Stomach (tissue), 9 donors: ENCODE measurements around the gene FAM98B. TPM values are rescaled to one million over a fixed set of nuclear protein-coding genes. Genes with fewer than 3 reads are reported as not detected.

ENCODE experiments used
- DNase-seq, 2 donors: peaks; one replicate each; pipeline versions ENCODE4 v3.0.0 to v3.0.0-alpha.2; 2013 to 2019
- H3K27ac ChIP-seq, 5 donors: fragments of 200-600 bp in 4 of 5; sonication (generic) in 4 of 5; one replicate each; pipeline ENCODE4 v1.5.1; 2013 to 2019; ENCODE audit warnings: mild to moderate bottlenecking in 1 of 5, moderate library complexity in 1 of 5
- H3K27me3 ChIP-seq, 3 donors: fragments of 200-600 bp; sonication (generic); one replicate each; pipeline ENCODE4 v1.5.1; 2017 to 2019; ENCODE audit warnings: mixed run types in 1 of 3
- H3K36me3 ChIP-seq, 4 donors: fragments of 200-600 bp; sonication (generic); 1 replicate in 3 of 4; 2 replicates in 1 of 4; pipeline ENCODE4 v1.5.1; 2016 to 2019
- H3K4me1 ChIP-seq, 4 donors: fragments of 200-600 bp; sonication (generic); one replicate each; pipeline ENCODE4 v1.5.1; 2016 to 2019
- H3K4me3 ChIP-seq, 4 donors: fragments of 200-600 bp; sonication (generic) in 3 of 4; one replicate each; pipeline ENCODE4 v1.5.1; 2016 to 2019; ENCODE audit warnings: mild to moderate bottlenecking in 1 of 4
- H3K9me3 ChIP-seq, 4 donors: fragments of 200-600 bp; sonication (generic); one replicate each; pipeline ENCODE4 v1.5.1; 2016 to 2019
- EP300 ChIP-seq: sonication (generic); formaldehyde crosslinking; IDR thresholded peaks from one replicate; pipeline ENCODE4 v1.6.1; 2017; ENCODE audit warnings: antibody characterized with exemption
- POLR2A ChIP-seq, 4 donors: fragments of 450-650 bp; IDR thresholded peaks; one replicate each; pipeline ENCODE4 v1.6.1; 2016; ENCODE audit warnings: antibody characterized with exemption in 4 of 4, control low read depth in 2 of 4, mild to moderate bottlenecking in 1 of 4, moderate library complexity in 1 of 4
- POLR2AphosphoS5 ChIP-seq, 3 donors: sonication (generic); formaldehyde crosslinking; IDR thresholded peaks; one replicate each; pipeline ENCODE4 v1.6.1; 2016; ENCODE audit warnings: antibody characterized with exemption in 3 of 3
- WGBS, 5 donors: extraction: QIAGEN DNeasy Blood & Tissue Kit in 3 of 5; methylation state at CpG; one replicate each; pipeline versions ENCODE4 v1.1.5 to v1.1.7; 2013 to 2018; 5-methylcytosine and 5-hydroxymethylcytosine counted together
- intact Hi-C: fragments of 100-400 bp; cut with DNase I; formaldehyde crosslinking; loops from one replicate; pipeline ENCODE4 v1.15.1; 2023; ENCODE audit warnings: low total_unique reads
- polyA plus RNA-seq, 3 donors: library from polyadenylated mRNA; stranded (reverse); fragments of 200-250 nt; gene quantifications; one replicate each; pipeline ENCODE4 v1.2.3, GENCODE V29; 2013
- total RNA-seq, 5 donors: library from RNA; depleted of rRNA; stranded (reverse); fragments of >200 nt; gene quantifications; one replicate each; pipeline versions ENCODE4 v1.1.0 to v1.2.3, GENCODE V29; 2014 to 2016
- TF ChIP-seq, protein P1 (sequence below), 7 experiments: fragments of 450-650 bp in 4 of 7; fragments of 200-600 bp in 3 of 7; sonication (generic) in 3 of 7; IDR thresholded peaks; one replicate each; pipeline ENCODE4 v1.5.1; 2016 to 2019; ENCODE audit warnings: antibody characterized with exemption in 7 of 7, control low read depth in 2 of 7, mild to moderate bottlenecking in 1 of 7
- donor health status: healthy with polysubstance abuse.
- donor health status: Bipolar disorder and iron deficiency.
- donor health status: healthy.

The FAM98B gene
- total and polyA plus RNA-seq, 8 donors: 1.7 to 61.3 (median 8.7) TPM

DNA sequence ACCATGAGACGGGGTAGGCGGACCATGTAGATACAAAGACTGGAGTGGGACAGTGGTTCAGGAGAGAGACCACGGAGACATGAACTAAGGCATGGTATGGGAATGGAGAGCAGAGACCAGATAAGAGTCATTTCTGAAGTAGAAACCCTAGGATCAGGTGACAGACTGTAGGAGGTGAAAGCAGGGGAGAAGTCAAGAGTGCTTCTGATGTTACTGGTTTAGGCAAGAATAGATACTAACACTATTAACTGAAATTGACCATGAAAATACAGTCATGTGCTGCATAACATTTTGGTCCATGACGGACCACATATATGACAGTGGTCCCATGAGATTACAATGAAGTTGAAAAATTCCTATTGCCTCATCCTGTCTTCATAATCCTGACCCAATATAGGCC is 69.0 kb downstream of the FAM98B start:
- no peak for TF ChIP-seq POLR2AphosphoS5 (IDR thresholded peaks at IDR 0.05)
- Histone ChIP-seq H3K4me3 (no peak overlapping the region), H3K4me1 (no peaks in the 10 kb centered on the region), H3K9me3 (no peaks in the 10 kb centered on the region), H3K27me3 (no peaks in the 10 kb centered on the region), H3K27ac (no peak overlapping the region), H3K36me3 (no peaks in the 10 kb centered on the region)
- no peak for DNase-seq
- intact Hi-C loops: no loop called here
- 83 to 93% (median 88%) methylated on average over 4 of the region's 4 CpGs for WGBS, 5 donors

DNA sequence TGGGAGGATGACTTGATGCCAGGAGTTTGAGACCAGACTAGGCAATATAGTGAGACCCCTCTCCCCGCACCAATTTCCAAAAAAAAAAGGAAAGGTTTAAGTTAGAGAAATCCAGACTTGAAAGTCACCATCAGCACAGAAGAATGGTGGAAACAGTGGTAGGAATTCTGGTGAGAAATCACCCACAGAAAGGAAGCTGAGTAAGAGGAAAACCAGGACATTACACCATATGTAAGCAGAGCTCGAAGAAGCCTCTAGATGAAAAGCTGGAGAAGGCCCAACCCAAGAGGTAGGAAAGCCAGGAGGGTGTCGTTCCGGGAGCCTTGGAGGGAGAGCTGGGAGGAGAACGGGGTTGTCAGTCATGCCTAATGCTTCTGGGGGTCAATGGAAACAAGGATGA is 70.2 kb downstream of the FAM98B start:
- intact Hi-C loops: no loop called here
- WGBS, 5 donors: 85 to 94% (median 86%) methylated on average over 5 of the region's 5 CpGs
- H3K27me3 ChIP-seq: no peaks in the 10 kb centered on the region
- no peak for TF ChIP-seq POLR2A (IDR thresholded peaks at IDR 0.05)
- TF ChIP-seq POLR2AphosphoS5 (IDR thresholded peaks at IDR 0.05): no peak
- TF ChIP-seq, protein P1, sequence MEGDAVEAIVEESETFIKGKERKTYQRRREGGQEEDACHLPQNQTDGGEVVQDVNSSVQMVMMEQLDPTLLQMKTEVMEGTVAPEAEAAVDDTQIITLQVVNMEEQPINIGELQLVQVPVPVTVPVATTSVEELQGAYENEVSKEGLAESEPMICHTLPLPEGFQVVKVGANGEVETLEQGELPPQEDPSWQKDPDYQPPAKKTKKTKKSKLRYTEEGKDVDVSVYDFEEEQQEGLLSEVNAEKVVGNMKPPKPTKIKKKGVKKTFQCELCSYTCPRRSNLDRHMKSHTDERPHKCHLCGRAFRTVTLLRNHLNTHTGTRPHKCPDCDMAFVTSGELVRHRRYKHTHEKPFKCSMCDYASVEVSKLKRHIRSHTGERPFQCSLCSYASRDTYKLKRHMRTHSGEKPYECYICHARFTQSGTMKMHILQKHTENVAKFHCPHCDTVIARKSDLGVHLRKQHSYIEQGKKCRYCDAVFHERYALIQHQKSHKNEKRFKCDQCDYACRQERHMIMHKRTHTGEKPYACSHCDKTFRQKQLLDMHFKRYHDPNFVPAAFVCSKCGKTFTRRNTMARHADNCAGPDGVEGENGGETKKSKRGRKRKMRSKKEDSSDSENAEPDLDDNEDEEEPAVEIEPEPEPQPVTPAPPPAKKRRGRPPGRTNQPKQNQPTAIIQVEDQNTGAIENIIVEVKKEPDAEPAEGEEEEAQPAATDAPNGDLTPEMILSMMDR (IDR thresholded peaks at IDR 0.05): no peak
- no peak for TF ChIP-seq EP300
- no peak overlapping the region for H3K4me3 ChIP-seq
- no peaks in the 10 kb centered on the region for H3K9me3 ChIP-seq
- no peak overlapping the region for H3K27ac ChIP-seq
- no peak for DNase-seq
- no peaks in the 10 kb centered on the region for H3K4me1 ChIP-seq
- H3K36me3 ChIP-seq: no peaks in the 10 kb centered on the region

DNA sequence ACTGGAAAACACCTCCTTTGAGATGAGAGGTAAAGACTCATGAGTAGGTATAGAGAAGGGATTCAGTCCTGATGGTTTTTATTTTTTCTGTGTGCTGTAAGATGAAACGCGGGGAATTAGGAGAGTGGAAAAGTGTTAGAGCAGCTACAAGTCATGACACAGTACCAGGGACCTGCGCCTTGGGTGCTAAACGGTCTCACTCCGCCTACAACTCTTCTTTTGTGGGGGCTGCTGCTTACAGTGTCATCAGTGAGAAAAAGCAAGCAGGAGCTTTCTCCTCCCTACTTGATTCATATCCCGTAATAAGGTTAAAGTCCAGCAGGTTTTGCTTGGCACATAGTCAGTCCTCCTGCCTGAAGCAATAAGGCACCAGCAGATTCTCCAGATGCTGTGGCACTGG is 71.6 kb downstream of the FAM98B start:
- 86 to 90% (median 89%) methylated on average over 6 of the region's 6 CpGs for WGBS, 5 donors
- intact Hi-C loops: no loop called here
- Histone ChIP-seq H3K36me3 (no peaks in the 10 kb centered on the region), H3K4me3 (no peak overlapping the region), H3K27ac (no peak overlapping the region), H3K9me3 (no peaks in the 10 kb centered on the region), H3K27me3 (no peaks in the 10 kb centered on the region), H3K4me1 (no peaks in the 10 kb centered on the region)
- DNase-seq: no peak
- no peak for TF ChIP-seq EP300
- TF ChIP-seq, protein P1 (IDR thresholded peaks at IDR 0.05): no peak
- TF ChIP-seq POLR2AphosphoS5 (IDR thresholded peaks at IDR 0.05): no peak
- TF ChIP-seq POLR2A (IDR thresholded peaks at IDR 0.05): no peak

DNA sequence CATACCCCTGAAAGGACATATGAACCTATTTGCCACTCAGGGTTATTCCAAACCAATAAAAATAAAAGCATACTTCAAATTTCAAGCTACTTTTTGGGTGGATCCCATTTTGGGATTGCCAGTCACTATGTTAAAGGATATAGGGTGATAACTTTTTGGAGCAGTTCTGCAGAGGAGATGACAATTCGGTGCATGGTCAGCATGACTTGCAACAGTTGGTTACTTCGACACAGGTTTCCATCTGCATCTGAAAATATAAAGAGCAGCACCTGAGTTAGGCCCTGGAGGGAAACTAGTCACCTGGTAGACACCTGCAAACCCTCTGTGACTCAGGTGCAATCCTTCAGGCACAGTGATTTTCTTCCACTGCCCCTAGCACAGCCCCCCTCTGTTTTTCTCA is 72.2 kb downstream of the FAM98B start:
- WGBS, 5 donors: 89 to 100% (median 94%) methylated on average over 2 of the region's 2 CpGs
- intact Hi-C loops: no loop called here
- no peak for DNase-seq

DNA sequence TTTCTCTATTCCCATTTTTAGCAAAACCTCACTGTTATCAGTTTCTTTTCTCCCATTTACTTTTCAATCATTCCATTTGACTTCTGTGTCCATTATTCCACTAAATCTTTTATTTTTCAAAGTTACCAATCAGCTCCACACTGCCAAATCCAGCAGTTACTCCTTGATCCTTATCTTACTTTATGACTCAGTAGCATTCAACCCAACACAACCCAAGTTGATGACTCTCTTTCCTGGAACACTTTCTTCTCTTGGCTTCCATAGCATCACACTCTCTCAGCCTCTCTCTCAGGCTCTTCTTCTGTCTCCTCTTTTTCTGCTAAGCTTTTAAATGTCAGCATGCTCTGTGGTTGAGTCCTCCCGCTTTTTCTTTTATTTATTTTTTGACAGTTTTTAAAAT is 74.4 kb downstream of the FAM98B start:
- Histone ChIP-seq H3K4me3 (no peak overlapping the region), H3K4me1 (no peaks in the 10 kb centered on the region), H3K9me3 (no peaks in the 10 kb centered on the region), H3K27ac (no peak overlapping the region), H3K36me3 (no peaks in the 10 kb centered on the region), H3K27me3 (no peaks in the 10 kb centered on the region)
- DNase-seq: no peak
- 92 to 100% (median 94%) methylated on average over 1 of the region's 1 CpG for WGBS, 5 donors
- TF ChIP-seq POLR2A (IDR thresholded peaks at IDR 0.05) (no peak), POLR2AphosphoS5 (IDR thresholded peaks at IDR 0.05) (no peak), EP300 (no peak)
- TF ChIP-seq, protein P1 (IDR thresholded peaks at IDR 0.05): no peak
- intact Hi-C loops: no loop called here

More for the DNA sequence above, 72.2 kb downstream of the FAM98B start:
- no peaks in the 10 kb centered on the region for H3K36me3 ChIP-seq
- H3K9me3 ChIP-seq: no peaks in the 10 kb centered on the region
- no peak overlapping the region for H3K27ac ChIP-seq
- H3K4me3 ChIP-seq: no peak overlapping the region
- no peaks in the 10 kb centered on the region for H3K27me3 ChIP-seq
- H3K4me1 ChIP-seq: no peaks in the 10 kb centered on the region
- TF ChIP-seq POLR2A (IDR thresholded peaks at IDR 0.05) (no peak), EP300 (no peak)
- TF ChIP-seq, protein P1 (IDR thresholded peaks at IDR 0.05): no peak
